ENCODE data around the gene TLE3.
A peak's percentile ranks its signal among the peaks of the same experiment; 100 is the strongest.

Gene TLE3

GRCh38 chr15:70026991-70027390, 70.7 kb downstream of the TLE3 start:
- DNase-seq, result no peak

GRCh38 chr15:70025413-70026296, 72.1 kb downstream of the TLE3 start:
- DNase-seq, result no peak

- DNase-seq, result no peak
These were observed 73.2 kb downstream of the TLE3 start for GRCh38 chr15:70024521-70024920.

GRCh38 chr15:70023769-70024491, 73.8 kb downstream of the TLE3 start:
- DNase-seq, result peak; percentile 41

- DNase-seq, result peak; percentile 37
These were observed 74.5 kb downstream of the TLE3 start for GRCh38 chr15:70023064-70023768.

GRCh38 chr15:70020229-70020628, 77.5 kb downstream of the TLE3 start:
- DNase-seq, result no peak

- no peak for DNase-seq
These were observed 78.8 kb downstream of the TLE3 start for GRCh38 chr15:70018646-70019600.

GRCh38 chr15:70017801-70018200, 79.9 kb downstream of the TLE3 start:
- DNase-seq, result no peak

- no peak for DNase-seq
These were observed 80.7 kb downstream of the TLE3 start for GRCh38 chr15:70017025-70017424.

- DNase-seq, result no peak
These were observed 81.2 kb downstream of the TLE3 start for GRCh38 chr15:70016511-70016994.

GRCh38 chr15:70014860-70015490, 82.7 kb downstream of the TLE3 start:
- DNase-seq, result no peak

GRCh38 chr15:70014331-70014730, 83.4 kb downstream of the TLE3 start:
- DNase-seq, result no peak

- DNase-seq, result no peak
These were observed 83.9 kb downstream of the TLE3 start for GRCh38 chr15:70013656-70014313.

- DNase-seq, result no peak
These were observed 84.8 kb downstream of the TLE3 start for GRCh38 chr15:70012895-70013294.

GRCh38 chr15:70008697-70009290, 88.9 kb downstream of the TLE3 start:
- DNase-seq, result no peak

- no peak for DNase-seq
These were observed 91.2 kb downstream of the TLE3 start for GRCh38 chr15:70006259-70007147.

- DNase-seq, result no peak
These were observed 92.9 kb downstream of the TLE3 start for GRCh38 chr15:70004826-70005225.

- no peak for DNase-seq
These were observed 94.8 kb downstream of the TLE3 start for GRCh38 chr15:70002897-70003296.

GRCh38 chr15:70001859-70002258, 95.9 kb downstream of the TLE3 start:
- DNase-seq, result no peak
